Left kidney (tissue), 2 donors: ENCODE measurements around the gene SLC4A1AP. TPM values are rescaled to one million over a fixed set of nuclear protein-coding genes. Genes with fewer than 3 reads are reported as not detected.
A peak's percentile ranks its signal among the peaks of the same experiment; 100 is the strongest.
"Not testable (repeated sequence)": the region's sequence is repeated elsewhere in the genome, so short reads cannot be mapped to it uniquely, and the experiment has no call there.

Experiments
- DNase-seq: peaks from one replicate; pipeline ENCODE4 v3.0.0-alpha.2; 2013
- polyA plus RNA-seq: library from polyadenylated mRNA; unstranded; fragments of 120-200 nt; gene quantifications from one replicate; pipeline ENCODE4 v1.2.1, GENCODE V29; 2013; ENCODE audit not compliant: insufficient read length

The SLC4A1AP gene
- polyA plus RNA-seq, 1 donor = 40.4 TPM

DNA sequence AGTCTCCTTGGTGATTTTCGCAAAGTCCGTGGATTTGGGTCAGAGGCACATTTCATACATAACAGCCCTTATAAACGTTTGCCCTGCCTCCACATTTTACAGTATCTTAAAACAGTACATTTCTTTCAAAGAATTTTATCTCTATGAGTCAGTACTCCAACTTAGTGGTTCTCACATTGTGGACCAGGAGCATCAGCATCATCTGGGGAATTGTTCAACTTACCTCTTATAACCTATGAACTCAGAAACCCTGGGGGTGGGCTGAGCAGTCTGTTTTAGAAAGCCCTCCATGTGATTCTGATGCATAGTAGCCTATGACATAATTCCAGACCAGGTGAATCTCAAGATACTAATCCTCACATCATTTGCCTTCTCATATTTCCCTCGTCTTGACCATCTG is 12.6 kb upstream of the SLC4A1AP start:
- DNase-seq = no peak

DNA sequence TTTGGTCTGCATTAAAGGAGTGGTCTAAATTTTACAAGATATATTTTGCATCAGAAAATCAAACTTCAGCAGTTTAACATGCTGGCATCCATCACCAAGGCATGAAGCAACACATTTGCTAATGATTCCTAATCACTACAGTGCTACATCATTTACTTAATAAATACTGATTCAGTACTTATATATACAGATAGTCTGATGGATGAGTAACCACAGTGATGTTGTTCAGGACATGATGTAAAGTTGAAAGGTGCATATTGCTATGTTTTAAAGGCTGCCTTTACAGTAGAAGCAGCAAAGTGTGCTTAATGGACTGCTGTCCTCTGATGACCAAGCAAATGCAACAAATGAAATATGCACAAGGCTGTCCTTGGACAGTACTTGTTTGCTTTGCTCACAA is 11.3 kb upstream of the SLC4A1AP start:
- DNase-seq = no peak

DNA sequence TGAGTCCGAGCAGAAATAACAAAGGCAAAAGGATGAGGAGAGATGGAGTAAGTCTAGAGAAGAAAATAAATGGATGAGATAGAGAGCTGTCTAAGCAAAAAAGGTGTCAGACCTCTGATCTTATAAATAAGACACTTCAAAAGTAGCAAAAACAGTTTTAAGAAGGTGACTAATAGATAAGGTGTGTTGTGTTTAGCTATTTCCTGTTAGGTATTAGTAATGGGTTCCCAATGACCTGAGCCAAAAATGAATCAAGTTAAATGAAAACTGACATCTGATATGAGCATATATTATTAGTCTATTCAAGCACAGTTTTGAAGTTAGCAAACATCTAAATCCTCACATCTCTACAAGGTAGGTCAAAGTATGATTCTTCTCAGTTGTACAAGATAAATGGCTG is 10.9 kb upstream of the SLC4A1AP start:
- DNase-seq = no peak

DNA sequence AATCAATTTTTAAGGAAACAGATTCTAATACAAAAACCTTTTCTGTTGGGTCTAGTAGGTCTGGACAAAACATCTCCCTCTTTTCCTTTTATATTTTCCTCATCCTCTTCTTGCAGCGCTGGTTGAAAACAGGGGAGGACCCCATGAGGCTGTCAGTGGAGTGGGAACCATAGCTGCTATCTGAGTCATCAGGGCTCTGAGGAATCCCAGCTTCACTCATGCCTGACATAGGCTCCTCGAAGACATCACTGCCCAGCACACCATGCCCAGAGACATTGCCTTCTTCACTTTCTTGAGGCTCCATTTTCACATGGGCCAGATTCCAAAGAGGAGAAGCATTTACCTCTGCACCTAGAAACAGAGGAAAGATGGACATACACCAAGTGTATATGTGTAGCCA is 10.3 kb upstream of the SLC4A1AP start:
- no peak for DNase-seq

DNA sequence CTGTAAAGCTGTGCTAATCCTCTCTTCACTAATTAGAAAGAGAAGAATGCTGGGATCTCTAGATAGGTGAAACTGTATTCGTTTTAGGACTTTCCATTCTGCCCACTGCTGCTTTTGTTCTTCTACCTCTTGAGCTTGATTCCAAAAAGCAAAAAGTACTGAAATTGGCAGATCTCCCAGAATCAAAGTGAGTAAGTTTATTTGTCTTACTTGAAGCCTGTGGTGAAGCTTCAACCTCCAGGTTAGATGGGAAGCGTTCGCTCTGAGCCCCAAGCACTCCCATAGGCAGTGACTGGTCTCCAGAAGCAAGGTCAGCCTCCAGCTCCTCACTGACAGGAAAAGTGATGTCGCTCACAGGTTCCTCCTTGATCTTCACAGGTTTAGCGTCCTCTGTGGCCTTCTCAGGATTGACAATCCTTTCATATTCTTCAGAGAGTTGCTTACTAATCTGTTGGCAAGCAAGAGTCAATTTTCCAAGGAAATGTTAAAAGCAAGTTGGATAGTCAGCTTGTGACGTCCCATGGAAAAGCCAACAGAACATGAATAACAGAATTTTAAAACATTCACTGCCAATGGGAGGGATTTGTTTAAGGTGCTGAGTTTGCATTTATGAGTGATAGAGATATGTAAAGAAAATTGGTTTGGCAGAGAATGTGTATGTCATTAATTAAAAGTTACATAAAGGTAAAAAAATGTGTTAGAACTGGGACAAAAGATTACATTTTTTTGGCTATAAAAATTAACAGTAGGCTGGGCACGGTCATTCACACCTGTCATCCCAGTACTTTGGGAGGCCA is 8.3 kb upstream of the SLC4A1AP start:
- DNase-seq = no peak

DNA sequence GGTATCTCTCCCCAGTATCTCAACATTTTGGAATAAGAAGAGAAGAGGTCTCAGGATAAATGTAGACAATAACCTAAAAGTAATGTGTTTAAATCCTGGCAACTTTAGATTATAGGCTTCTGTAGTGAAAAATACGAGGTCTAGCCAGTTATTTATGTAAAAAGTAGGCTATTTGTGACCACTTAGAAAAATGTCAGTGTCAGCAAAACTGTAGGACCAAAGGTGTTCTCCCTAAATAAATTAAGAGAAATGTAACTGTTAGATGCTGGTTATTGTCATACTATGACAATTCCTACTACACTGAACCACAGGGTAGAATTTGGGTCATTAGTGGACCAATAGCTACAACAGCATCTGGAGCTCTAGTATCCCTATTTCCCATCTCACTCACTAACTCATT is 2.3 kb upstream of the SLC4A1AP start:
- no peak for DNase-seq

- DNase-seq = no peak
Measured at GRCh38 chr2:27664154-27664574, 475 bp downstream of the SLC4A1AP start.

- no peak for DNase-seq
Measured at GRCh38 chr2:27664622-27665363, 1.1 kb downstream of the SLC4A1AP start.

- DNase-seq = no peak
Measured at GRCh38 chr2:27667446-27667845, 3.8 kb downstream of the SLC4A1AP start.

- DNase-seq = no peak
Measured at GRCh38 chr2:27671235-27671634, 7.5 kb downstream of the SLC4A1AP start.

- DNase-seq = no peak
Measured at GRCh38 chr2:27672723-27673486, 9.2 kb downstream of the SLC4A1AP start.

GRCh38 chr2:27680571-27680970 is 16.9 kb downstream of the SLC4A1AP start:
- no peak for DNase-seq

GRCh38 chr2:27681841-27682240 is 18.2 kb downstream of the SLC4A1AP start:
- no peak for DNase-seq

DNA sequence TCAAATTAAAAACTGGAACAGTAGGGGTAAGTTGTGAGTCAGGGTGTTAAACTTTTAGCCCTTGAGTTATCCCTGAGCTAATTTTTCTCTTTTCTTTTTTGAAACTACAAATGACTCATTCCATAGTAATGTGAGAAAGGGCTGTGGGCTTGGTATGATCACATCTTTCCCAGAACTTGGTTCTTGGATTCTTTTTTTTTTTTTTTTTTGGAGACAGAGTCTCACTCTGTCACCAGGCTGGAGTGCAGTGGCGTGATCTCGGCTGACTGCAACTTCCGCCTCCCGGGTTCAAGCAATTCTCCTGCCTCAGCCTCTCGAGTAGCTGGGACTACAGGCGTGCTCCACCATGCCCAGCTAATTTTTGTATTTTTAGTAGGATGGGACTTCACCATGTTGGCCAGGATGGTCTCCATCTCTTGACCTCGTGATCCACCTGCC is 18.7 kb downstream of the SLC4A1AP start:
- not testable (repeated sequence) for DNase-seq

DNA sequence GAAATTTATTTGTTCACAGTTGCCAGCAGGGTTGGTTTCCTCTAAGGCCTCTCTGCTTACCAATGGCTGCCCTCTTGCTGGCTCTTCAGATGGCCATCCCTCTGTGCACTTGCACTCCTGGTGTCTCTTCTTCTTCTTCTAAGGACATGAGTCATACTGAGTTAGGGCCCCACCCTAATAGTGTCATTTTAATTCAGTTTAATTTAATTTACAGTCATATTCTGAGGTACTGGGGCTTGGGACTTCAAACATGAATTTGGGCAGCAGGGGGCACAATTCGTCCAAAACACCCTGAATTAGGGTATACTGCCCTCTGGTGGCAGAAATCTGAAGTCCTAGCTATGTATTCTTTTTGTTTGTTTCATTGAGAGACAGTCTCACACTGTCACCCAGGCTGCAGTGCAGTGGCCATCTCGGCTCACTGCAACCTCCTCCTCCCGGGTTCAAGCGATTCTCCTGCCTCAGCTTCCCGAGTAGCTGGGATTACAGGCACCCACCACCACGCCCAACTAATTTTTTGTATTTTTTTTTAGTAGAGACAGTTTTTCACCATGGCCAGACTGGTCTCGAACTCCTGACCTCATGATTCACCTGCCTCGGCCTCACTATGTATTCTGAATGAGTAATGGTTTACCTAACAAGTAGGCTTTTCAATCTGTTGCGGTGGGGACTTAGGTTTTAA is 19.8 kb downstream of the SLC4A1AP start:
- DNase-seq = peak; percentile 93

DNA sequence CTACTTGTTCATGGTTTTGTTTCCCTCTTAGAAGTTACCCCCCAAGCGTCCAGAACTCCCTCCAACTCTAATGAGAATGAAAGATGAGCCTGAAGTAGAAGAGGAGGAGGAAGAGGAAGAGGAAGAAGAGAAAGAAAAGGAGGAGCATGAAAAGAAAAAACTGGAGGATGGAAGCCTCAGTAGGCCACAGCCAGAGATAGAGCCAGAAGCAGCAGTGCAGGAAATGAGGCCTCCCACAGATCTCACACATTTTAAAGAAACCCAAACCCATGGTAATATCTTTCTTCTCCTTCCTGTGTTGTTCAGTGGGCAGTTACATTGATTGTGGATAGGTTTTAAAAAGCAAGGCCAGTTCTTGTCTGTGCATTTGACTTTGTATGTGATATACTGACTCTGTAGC is 21.3 kb downstream of the SLC4A1AP start:
- not testable (repeated sequence) for DNase-seq

DNA sequence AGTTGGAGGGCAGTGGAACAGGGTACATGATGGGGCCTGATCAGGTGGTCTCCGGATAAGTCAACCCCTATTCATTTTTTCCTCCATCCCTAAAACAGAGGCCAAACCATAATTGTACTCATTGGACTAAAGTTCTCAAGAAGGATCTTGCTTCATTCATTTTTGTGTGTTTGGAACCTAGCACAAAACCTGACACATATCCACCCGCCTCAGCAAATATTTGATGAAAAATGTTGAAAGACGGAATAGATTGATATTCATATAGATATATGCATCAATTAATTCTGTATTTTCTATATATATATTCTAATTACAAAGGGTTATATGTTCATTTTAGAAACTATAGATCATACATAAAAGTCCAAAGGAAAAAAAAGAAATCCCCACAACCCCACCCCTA is 21.9 kb downstream of the SLC4A1AP start:
- DNase-seq = no peak

GRCh38 chr2:27687232-27687631 is 23.5 kb downstream of the SLC4A1AP start:
- DNase-seq = no peak

DNA sequence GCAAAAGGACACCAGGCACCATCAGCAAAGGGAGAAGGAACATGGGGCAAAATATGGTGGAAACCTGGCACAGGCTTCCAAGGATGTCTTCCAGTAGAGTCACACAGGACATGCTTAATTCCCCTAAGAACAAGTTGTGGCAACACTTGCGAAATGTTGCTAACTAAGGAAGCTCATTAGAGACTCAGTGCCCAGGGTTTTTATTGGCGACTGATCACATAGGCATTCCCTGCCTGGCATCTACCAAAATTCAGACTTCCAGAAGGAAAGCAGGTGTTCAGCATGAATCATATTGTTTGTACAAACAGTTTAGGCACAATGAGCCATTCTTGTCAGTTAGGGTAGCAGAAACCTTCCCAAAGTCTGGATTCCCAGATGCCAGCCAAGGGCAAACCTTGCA is 25.7 kb downstream of the SLC4A1AP start:
- DNase-seq = no peak

- no peak for DNase-seq
Measured at GRCh38 chr2:27690052-27690451, 26.4 kb downstream of the SLC4A1AP start.

GRCh38 chr2:27697660-27698059 is 34.0 kb downstream of the SLC4A1AP start:
- no peak for DNase-seq

DNA sequence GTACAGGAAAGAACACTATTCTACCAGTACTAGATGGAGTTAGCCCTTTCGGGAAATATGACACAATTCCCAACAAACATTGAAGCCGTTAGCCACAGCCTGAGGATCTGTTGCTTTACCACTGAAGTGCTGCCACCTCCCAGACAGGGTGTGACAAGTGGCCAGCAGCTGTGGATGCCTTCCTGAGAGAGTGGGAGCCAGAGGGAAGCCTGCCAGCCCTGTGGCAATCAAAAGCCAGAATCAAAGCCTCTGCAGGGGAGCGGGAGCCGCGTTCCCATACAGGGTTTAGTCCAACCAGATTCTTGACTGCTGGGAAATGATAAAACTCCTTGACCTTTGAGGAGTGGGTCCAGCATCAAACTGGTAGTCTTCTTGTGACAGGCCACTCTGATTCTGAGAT is 38.0 kb downstream of the SLC4A1AP start:
- no peak for DNase-seq
